Lower lobe of right lung (tissue), 2 donors: ENCODE measurements around the gene RGS6. TPM values are rescaled to one million over a fixed set of nuclear protein-coding genes. Genes with fewer than 3 reads are reported as not detected.

Experiments
- ATAC-seq, 2 donors: fragments of 200-7000 bp; cut with Tn5 transposase; one replicate each; pipeline ENCODE4 v1.9.1; 2020 to 2022; ENCODE audit warnings: mild to moderate bottlenecking in 2 of 2, moderate library complexity in 2 of 2
- DNase-seq: peaks from one replicate; pipeline ENCODE4 v3.0.0-alpha.2; 2020
- H3K27ac ChIP-seq: fragments of 200-600 bp; one replicate; pipeline ENCODE4 v1.8.0; 2022
- H3K27me3 ChIP-seq: fragments of 200-600 bp; one replicate; pipeline ENCODE4 v1.8.0; 2022; ENCODE audit warnings: low read depth
- H3K36me3 ChIP-seq: fragments of 200-600 bp; one replicate; pipeline ENCODE4 v1.8.0; 2022; ENCODE audit warnings: mild to moderate bottlenecking
- H3K4me1 ChIP-seq: fragments of 200-600 bp; one replicate; pipeline ENCODE4 v1.8.0; 2022
- H3K4me3 ChIP-seq: fragments of 200-600 bp; one replicate; pipeline ENCODE4 v1.8.0; 2022; ENCODE audit warnings: mild to moderate bottlenecking
- H3K9me3 ChIP-seq: fragments of 200-600 bp; one replicate; pipeline ENCODE4 v1.8.0; 2022
- CTCF ChIP-seq: fragments of 200-600 bp; IDR thresholded peaks from one replicate; pipeline ENCODE4 v1.8.0; 2022; ENCODE audit warnings: antibody characterized with exemption, mild to moderate bottlenecking
- intact Hi-C: fragments of 100-400 bp; cut with DNase I; formaldehyde crosslinking; loops from one replicate; pipeline ENCODE4 v1.11.0; 2022
- total RNA-seq: library from RNA; stranded (reverse); fragmentation: NEBNext Ultra II Directional; extraction: Animal tissue kit (Norgen Biotek cat#: 25700); gene quantifications from one replicate; pipeline ENCODE4 v1.2.1, GENCODE V29; 2021
- donor health status: DM: no; HTN: yes; CAD: no; lungs with severe emphysema.

Gene RGS6
- total RNA-seq, 1 donor from 2014 or later: 2.5 TPM

GRCh38 chr14:72515779-72516770 lies 583.8 kb downstream of the RGS6 start:
- Histone ChIP-seq H3K36me3 (no peaks in the 10 kb centered on the region), H3K9me3 (no peaks in the 10 kb centered on the region), H3K27ac (no peak overlapping the region), H3K4me1 (peaks cover 18% of the 10 kb centered on the region), H3K4me3 (no peak overlapping the region), H3K27me3 (no peaks in the 10 kb centered on the region)
- peak; percentile 5 to 7 for ATAC-seq
- DNase-seq: no peak
- intact Hi-C loops: loop anchor here (5.0 kb wide), 2 partner anchors 391 to 431 kb away; no protein-coding TSS in a partner anchor
- no peak for TF ChIP-seq CTCF

DNA sequence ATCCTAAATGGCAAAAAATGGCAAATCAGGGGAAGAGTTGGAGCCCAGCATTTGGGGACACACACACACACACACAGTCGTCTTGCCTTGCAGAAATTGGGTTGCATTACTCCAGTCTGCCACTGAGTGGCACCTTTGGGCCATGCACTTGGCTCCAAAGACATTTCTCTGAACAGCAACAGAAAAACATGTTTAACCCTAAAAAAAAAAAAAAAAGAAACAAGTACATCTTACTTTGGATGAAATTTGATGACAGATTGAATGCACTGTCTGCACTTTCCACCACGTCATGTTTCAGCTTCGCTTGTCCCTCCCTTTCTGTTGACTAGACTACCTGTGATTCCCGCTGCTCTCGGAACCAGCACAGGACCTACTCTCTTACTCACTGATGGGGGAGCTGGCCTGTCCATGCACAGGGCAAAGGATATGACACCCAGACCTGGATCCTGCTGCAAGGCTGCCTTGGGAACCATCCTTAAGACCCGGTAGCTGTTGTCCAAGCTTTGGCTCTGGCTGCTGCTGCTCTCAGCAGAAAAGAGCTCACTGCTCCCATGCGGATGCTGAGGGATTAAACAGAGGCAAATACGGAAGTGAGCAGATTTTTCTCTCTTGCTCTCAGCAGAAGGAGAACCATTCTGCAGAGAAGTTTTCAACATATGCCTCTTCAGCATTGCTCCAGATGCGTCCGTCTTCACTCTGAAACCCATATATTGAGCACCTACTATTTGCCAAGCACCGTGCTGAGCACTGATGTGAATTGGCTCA lies 584.9 kb downstream of the RGS6 start:
- intact Hi-C loops: loop anchor here (5.0 kb wide), 2 partner anchors 390 to 430 kb away; no protein-coding TSS in a partner anchor
- peaks cover 18% of the 10 kb centered on the region for H3K4me1 ChIP-seq
- peak; percentile 78 to 81 for ATAC-seq
- no peaks in the 10 kb centered on the region for H3K36me3 ChIP-seq
- no peaks in the 10 kb centered on the region for H3K27me3 ChIP-seq
- H3K9me3 ChIP-seq: no peaks in the 10 kb centered on the region
- peak; percentile 78 for TF ChIP-seq CTCF
- no peak for DNase-seq
- H3K27ac ChIP-seq: no peak overlapping the region
- no peak overlapping the region for H3K4me3 ChIP-seq

DNA sequence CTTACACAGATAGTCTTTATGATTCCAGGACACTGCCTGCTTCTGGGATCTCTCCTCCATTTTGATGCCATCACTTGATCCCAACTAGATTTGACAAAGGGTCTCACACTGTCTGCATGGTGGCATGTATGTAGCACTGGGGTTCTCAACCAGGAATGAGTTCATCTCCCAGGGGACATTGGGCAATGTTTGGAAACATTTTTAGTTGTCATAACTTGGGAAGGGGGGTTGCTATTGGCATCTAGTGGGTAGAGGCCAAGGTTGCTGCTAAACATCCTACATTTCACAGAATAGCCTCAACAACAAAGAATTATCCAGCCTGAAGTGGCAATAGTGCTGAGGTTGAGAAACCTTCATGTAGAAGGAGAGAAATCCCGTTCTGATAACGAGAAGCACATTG lies 585.5 kb downstream of the RGS6 start:
- ATAC-seq (no peak), DNase-seq (no peak)
- Histone ChIP-seq H3K9me3 (no peaks in the 10 kb centered on the region), H3K4me3 (no peak overlapping the region), H3K4me1 (peaks cover 18% of the 10 kb centered on the region), H3K36me3 (no peaks in the 10 kb centered on the region), H3K27ac (no peak overlapping the region), H3K27me3 (no peaks in the 10 kb centered on the region)
- intact Hi-C loops: loop anchor here (5.0 kb wide), 2 partner anchors 390 to 430 kb away; no protein-coding TSS in a partner anchor
- TF ChIP-seq CTCF: no peak

DNA sequence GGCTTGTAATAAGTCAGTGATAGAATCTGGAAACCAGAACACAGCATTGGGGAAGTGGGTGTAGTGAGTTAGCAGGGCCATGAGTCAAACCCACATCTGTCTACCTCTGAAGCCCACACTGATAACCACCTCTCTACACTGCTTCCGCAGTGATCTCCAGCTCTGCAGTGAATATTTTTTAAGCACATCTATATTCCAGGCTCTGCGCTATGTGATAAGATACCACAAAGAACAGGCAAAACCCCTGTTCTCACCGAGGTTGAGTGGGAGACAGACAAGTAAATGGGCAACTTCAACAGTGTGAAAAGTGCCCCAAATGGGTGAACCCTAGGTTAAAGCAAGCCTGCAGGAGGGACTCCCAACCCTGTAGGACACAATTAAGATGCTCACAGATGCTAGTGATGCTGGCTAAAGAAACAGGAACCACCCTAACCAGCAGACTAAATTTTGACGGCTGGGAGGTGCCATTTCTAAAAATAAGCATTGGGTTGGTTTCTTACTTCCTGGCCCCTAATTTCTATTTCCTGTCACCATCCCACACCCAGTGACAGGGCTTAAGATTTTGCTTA lies 586.7 kb downstream of the RGS6 start:
- peaks cover 26% of the 10 kb centered on the region for H3K4me1 ChIP-seq
- DNase-seq (no peak), ATAC-seq (peak; percentile 47 to 50)
- intact Hi-C loops: loop anchor here (5.0 kb wide), 2 partner anchors 388 to 428 kb away; no protein-coding TSS in a partner anchor
- H3K4me3 ChIP-seq: no peak overlapping the region
- no peaks in the 10 kb centered on the region for H3K27me3 ChIP-seq
- H3K36me3 ChIP-seq: no peaks in the 10 kb centered on the region
- no peaks in the 10 kb centered on the region for H3K9me3 ChIP-seq
- H3K27ac ChIP-seq: no peak overlapping the region
- TF ChIP-seq CTCF: no peak

DNA sequence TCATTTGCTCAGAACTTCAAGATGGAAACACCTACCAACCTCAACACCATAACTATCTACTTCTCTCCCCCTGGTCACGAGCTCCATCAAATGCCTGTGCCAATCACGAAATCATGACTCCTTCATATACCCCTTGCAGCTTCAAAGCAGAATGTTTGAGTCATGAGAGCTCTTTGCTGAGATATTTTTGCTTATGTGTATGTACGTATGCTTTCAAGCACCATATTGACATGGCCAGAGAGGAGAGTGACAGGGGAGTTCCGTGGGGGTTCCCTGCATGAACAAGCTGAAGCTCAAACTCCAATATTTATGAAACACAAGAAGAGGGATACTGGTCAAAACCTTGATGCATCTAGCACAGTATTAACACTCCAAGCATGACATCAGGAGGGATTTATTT lies 587.3 kb downstream of the RGS6 start:
- H3K4me1 ChIP-seq: peaks cover 33% of the 10 kb centered on the region
- H3K27ac ChIP-seq: no peak overlapping the region
- no peak for DNase-seq
- H3K9me3 ChIP-seq: no peaks in the 10 kb centered on the region
- H3K4me3 ChIP-seq: no peak overlapping the region
- no peaks in the 10 kb centered on the region for H3K36me3 ChIP-seq
- H3K27me3 ChIP-seq: no peaks in the 10 kb centered on the region
- ATAC-seq: no peak
- TF ChIP-seq CTCF: no peak
- intact Hi-C loops: loop anchor here (5.0 kb wide), 2 partner anchors 388 to 428 kb away; no protein-coding TSS in a partner anchor
